Measurements from ENCODE around the gene HOXD11.

Gene HOXD11

GRCh38 chr2:176112375-176113302, 5.6 kb downstream of the HOXD11 start:
- H3K23ac ChIP-seq (ENCODE audit: low read depth, low read length, poor library complexity): no peak overlapping the region
- H2BK12ac ChIP-seq (ENCODE audit: low read length): no peak overlapping the region
- no peak overlapping the region for H2BK15ac ChIP-seq (ENCODE audit: low read length)
- H3K4me2 ChIP-seq (ENCODE audit: insufficient read depth, low read length, poor library complexity, severe bottlenecking): no peak overlapping the region
- H2BK5ac ChIP-seq (ENCODE audit: low read length): no peak overlapping the region
- no peak overlapping the region for H3K18ac ChIP-seq (ENCODE audit: low read length)
- H3K4me3 ChIP-seq (ENCODE audit: low read length in 2 of 2): no peak overlapping the region
- H3K27ac ChIP-seq (replicated peaks; ENCODE audit: low read length): no peak overlapping the region
- peaks cover 5 to 7% of the 10 kb centered on the region in 2 donors for H3K9me3 ChIP-seq (replicated peaks in 1 of 2; ENCODE audit: control insufficient read depth in 2 of 2, insufficient read depth in 1 of 2, low read depth in 1 of 2, low read length in 2 of 2)
- no peak overlapping the region for H3K4ac ChIP-seq (ENCODE audit: low read length)
- H3K79me1 ChIP-seq (ENCODE audit: low read depth, low read length): no peaks in the 10 kb centered on the region
- H3K27me3 ChIP-seq (ENCODE audit: control insufficient read depth in 3 of 3, insufficient read depth in 3 of 3, low read depth in 1 of 3, low read length in 3 of 3): peaks cover 49 to 99% (median 97%) of the 10 kb centered on the region in 3 experiments
- H3K9ac ChIP-seq (ENCODE audit: low read depth, low read length, poor library complexity): no peak overlapping the region
- WGBS, 2 donors (ENCODE audit: extremely low coverage in 2 of 2, insufficient read length in 2 of 2, insufficient replicate concordance in 1 of 2): no CpG with 5 or more reads among the region's 40 CpGs
- H3K4me1 ChIP-seq (ENCODE audit: control insufficient read depth in 2 of 2, insufficient read depth in 1 of 2, low read depth in 1 of 2, low read length in 2 of 2): no peaks in the 10 kb centered on the region
- no peak overlapping the region for H3K14ac ChIP-seq (ENCODE audit: low read length)
- no peak for DNase-seq (ENCODE audit: low spot score)
- no peak overlapping the region for H4K91ac ChIP-seq (ENCODE audit: low read depth, low read length, poor library complexity)
- no peak overlapping the region for H2AFZ ChIP-seq (ENCODE audit: low read length)
- no peaks in the 10 kb centered on the region for H3K36me3 ChIP-seq (replicated peaks in 1 of 2; ENCODE audit: control insufficient read depth in 2 of 2, insufficient read depth in 2 of 2, low read length in 2 of 2)
- H2BK120ac ChIP-seq (ENCODE audit: low read depth, low read length): no peak overlapping the region
- H4K8ac ChIP-seq (ENCODE audit: low read depth, low read length): no peak overlapping the region
- no peak overlapping the region for H2AK5ac ChIP-seq (ENCODE audit: low read depth, low read length)

GRCh38 chr2:176114120-176114929, 7.2 kb downstream of the HOXD11 start:
- no peaks in the 10 kb centered on the region for H3K36me3 ChIP-seq (replicated peaks in 1 of 2; ENCODE audit: control insufficient read depth in 2 of 2, insufficient read depth in 2 of 2, low read length in 2 of 2)
- no peak overlapping the region for H3K4me3 ChIP-seq (ENCODE audit: low read length in 2 of 2)
- H2BK15ac ChIP-seq (ENCODE audit: low read length): no peak overlapping the region
- DNase-seq (ENCODE audit: low spot score): no peak
- no peak overlapping the region for H2AFZ ChIP-seq (ENCODE audit: low read length)
- no peak overlapping the region for H3K4ac ChIP-seq (ENCODE audit: low read length)
- H4K91ac ChIP-seq (ENCODE audit: low read depth, low read length, poor library complexity): no peak overlapping the region
- H2BK12ac ChIP-seq (ENCODE audit: low read length): no peak overlapping the region
- H3K9ac ChIP-seq (ENCODE audit: low read depth, low read length, poor library complexity): no peak overlapping the region
- no peak overlapping the region for H3K4me2 ChIP-seq (ENCODE audit: insufficient read depth, low read length, poor library complexity, severe bottlenecking)
- H3K79me1 ChIP-seq (ENCODE audit: low read depth, low read length): no peaks in the 10 kb centered on the region
- no peaks in the 10 kb centered on the region for H3K4me1 ChIP-seq (ENCODE audit: control insufficient read depth in 2 of 2, insufficient read depth in 1 of 2, low read depth in 1 of 2, low read length in 2 of 2)
- no peak overlapping the region for H3K23ac ChIP-seq (ENCODE audit: low read depth, low read length, poor library complexity)
- no peak overlapping the region for H2BK120ac ChIP-seq (ENCODE audit: low read depth, low read length)
- H3K9me3 ChIP-seq (replicated peaks in 1 of 2; ENCODE audit: control insufficient read depth in 2 of 2, insufficient read depth in 1 of 2, low read depth in 1 of 2, low read length in 2 of 2): peaks cover 5 to 7% of the 10 kb centered on the region in 2 donors
- no CpG with 5 or more reads among the region's 26 CpGs for WGBS, 2 donors (ENCODE audit: extremely low coverage in 2 of 2, insufficient read length in 2 of 2, insufficient replicate concordance in 1 of 2)
- no peak overlapping the region for H3K27ac ChIP-seq (replicated peaks; ENCODE audit: low read length)
- H3K18ac ChIP-seq (ENCODE audit: low read length): no peak overlapping the region
- peaks cover 43 to 99% (median 96%) of the 10 kb centered on the region in 3 experiments for H3K27me3 ChIP-seq (ENCODE audit: control insufficient read depth in 3 of 3, insufficient read depth in 3 of 3, low read depth in 1 of 3, low read length in 3 of 3)
- no peak overlapping the region for H4K8ac ChIP-seq (ENCODE audit: low read depth, low read length)
- no peak overlapping the region for H2BK5ac ChIP-seq (ENCODE audit: low read length)
- no peak overlapping the region for H3K14ac ChIP-seq (ENCODE audit: low read length)
- no peak overlapping the region for H2AK5ac ChIP-seq (ENCODE audit: low read depth, low read length)

GRCh38 chr2:176114930-176115625, 8.0 kb downstream of the HOXD11 start:
- H2BK12ac ChIP-seq (ENCODE audit: low read length): no peak overlapping the region
- no peak overlapping the region for H2BK5ac ChIP-seq (ENCODE audit: low read length)
- H3K27me3 ChIP-seq (ENCODE audit: control insufficient read depth in 3 of 3, insufficient read depth in 3 of 3, low read depth in 1 of 3, low read length in 3 of 3): peaks cover 44 to 99% (median 96%) of the 10 kb centered on the region in 3 experiments
- no peak overlapping the region for H2AFZ ChIP-seq (ENCODE audit: low read length)
- no peak overlapping the region for H3K4me2 ChIP-seq (ENCODE audit: insufficient read depth, low read length, poor library complexity, severe bottlenecking)
- no peak overlapping the region for H4K91ac ChIP-seq (ENCODE audit: low read depth, low read length, poor library complexity)
- no peak overlapping the region for H3K23ac ChIP-seq (ENCODE audit: low read depth, low read length, poor library complexity)
- H2AK5ac ChIP-seq (ENCODE audit: low read depth, low read length): no peak overlapping the region
- peaks cover 5 to 7% of the 10 kb centered on the region in 2 donors for H3K9me3 ChIP-seq (replicated peaks in 1 of 2; ENCODE audit: control insufficient read depth in 2 of 2, insufficient read depth in 1 of 2, low read depth in 1 of 2, low read length in 2 of 2)
- WGBS, 2 donors (ENCODE audit: extremely low coverage in 2 of 2, insufficient read length in 2 of 2, insufficient replicate concordance in 1 of 2): no CpG with 5 or more reads among the region's 16 CpGs
- H2BK120ac ChIP-seq (ENCODE audit: low read depth, low read length): no peak overlapping the region
- H3K9ac ChIP-seq (ENCODE audit: low read depth, low read length, poor library complexity): no peak overlapping the region
- no peaks in the 10 kb centered on the region for H3K36me3 ChIP-seq (replicated peaks in 1 of 2; ENCODE audit: control insufficient read depth in 2 of 2, insufficient read depth in 2 of 2, low read length in 2 of 2)
- no peak overlapping the region for H3K4me3 ChIP-seq (ENCODE audit: low read length in 2 of 2)
- no peak overlapping the region for H3K4ac ChIP-seq (ENCODE audit: low read length)
- DNase-seq (ENCODE audit: low spot score): no peak
- H4K8ac ChIP-seq (ENCODE audit: low read depth, low read length): no peak overlapping the region
- no peak overlapping the region for H2BK15ac ChIP-seq (ENCODE audit: low read length)
- H3K18ac ChIP-seq (ENCODE audit: low read length): no peak overlapping the region
- no peak overlapping the region for H3K27ac ChIP-seq (replicated peaks; ENCODE audit: low read length)
- H3K4me1 ChIP-seq (ENCODE audit: control insufficient read depth in 2 of 2, insufficient read depth in 1 of 2, low read depth in 1 of 2, low read length in 2 of 2): no peaks in the 10 kb centered on the region
- H3K14ac ChIP-seq (ENCODE audit: low read length): no peak overlapping the region
- no peaks in the 10 kb centered on the region for H3K79me1 ChIP-seq (ENCODE audit: low read depth, low read length)
